Stimulated activated CD4-positive, alpha-beta T cell treated with anti-CD3 and anti-CD28 coated beads, Interleukin-2, amount 100 ng/mL, for 4 hours (primary cell): ENCODE measurements around the gene PPP1R12C.
"Not testable (repeated sequence)": the region's sequence is repeated elsewhere in the genome, so short reads cannot be mapped to it uniquely, and the experiment has no call there.

ENCODE experiments used
- DNase-seq: peaks from one replicate; pipeline ENCODE4 v3.0.0-alpha.2; 2020; ENCODE audit warnings: low read depth

The PPP1R12C gene

GRCh38 chr19:55111238-55111831 lies 6.1 kb downstream of the PPP1R12C start:
- DNase-seq: no peak

DNA sequence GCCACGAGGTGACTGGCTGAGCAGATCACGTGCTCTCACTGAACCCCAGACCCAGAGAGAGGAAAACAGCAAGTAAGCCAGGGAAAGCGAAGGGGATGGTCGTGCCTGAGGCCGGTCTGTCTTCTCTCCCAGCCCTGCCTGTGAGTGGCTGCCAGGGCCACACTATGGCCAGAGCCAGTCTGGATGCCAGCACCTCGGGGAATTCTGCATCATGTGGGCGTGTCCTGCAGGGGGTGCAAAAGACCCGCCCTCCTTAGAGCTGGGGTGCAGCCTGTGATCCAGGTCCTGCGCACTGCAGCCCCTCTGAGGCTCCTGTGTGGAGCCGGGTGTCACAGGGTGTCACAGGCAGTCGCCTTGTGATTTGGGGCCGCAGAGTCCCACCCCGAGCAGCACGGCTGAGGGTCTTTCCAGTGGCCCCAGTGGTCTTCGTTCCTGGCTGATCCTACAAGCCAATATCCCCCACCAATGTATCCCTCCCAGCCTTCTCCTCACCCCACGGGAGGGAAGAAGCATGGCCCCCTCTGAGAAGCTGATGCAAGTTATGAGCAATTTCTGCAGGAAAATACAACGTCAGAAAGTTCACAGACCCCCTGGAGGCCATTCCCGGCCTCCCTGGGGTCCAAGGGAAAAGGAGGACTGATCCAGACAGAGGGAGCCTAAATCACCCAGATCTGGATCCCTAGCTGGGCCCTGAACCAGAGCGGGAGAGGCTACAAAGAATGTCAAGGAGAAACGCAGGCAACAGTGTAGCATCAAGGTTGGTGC lies 7.7 kb downstream of the PPP1R12C start:
- DNase-seq: no peak

GRCh38 chr19:55107252-55107651 lies 10.2 kb downstream of the PPP1R12C start:
- DNase-seq: not testable (repeated sequence)

DNA sequence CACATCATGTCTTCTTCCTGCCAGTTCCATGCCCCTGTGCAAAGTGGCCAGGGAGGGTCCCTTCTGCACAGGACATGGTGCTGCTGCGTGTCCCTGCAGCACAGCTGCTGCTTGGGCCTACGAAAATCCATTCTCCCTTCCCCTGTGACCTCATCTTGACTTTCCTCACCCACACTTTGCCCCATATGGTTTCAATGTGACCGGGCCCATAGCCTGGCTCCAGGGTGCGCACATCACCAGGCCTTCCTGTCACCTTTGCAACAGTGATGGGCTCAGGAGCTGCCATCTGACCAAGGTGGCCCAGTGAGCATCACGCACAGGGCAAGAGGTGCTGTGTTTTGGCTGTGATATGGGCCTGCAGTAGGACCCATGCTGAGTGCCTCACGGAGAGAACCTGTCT lies 10.8 kb downstream of the PPP1R12C start:
- no peak for DNase-seq

GRCh38 chr19:55105237-55105636 lies 12.2 kb downstream of the PPP1R12C start:
- no peak for DNase-seq

DNA sequence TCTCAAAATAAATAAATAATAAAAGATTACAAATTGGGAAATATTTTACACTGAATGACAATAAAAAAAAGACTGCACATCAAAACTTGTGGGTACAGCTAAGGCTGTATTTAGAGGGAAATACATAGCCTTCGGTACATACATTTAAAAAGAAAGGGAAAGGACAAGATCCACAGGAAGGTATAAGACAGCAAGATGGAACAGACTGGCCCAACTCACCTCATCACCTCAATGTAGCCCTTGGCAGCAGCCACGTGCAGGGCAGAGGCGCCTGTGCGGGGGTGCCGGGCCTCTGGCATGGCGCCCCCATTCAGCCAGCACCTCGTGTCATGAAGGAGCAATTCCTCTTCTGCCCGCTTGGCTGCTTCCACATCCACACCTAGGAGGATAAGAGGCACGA lies 14.2 kb downstream of the PPP1R12C start:
- DNase-seq: no peak

- DNase-seq: no peak
Observed at GRCh38 chr19:55101261-55101660, 16.2 kb downstream of the PPP1R12C start.

DNA sequence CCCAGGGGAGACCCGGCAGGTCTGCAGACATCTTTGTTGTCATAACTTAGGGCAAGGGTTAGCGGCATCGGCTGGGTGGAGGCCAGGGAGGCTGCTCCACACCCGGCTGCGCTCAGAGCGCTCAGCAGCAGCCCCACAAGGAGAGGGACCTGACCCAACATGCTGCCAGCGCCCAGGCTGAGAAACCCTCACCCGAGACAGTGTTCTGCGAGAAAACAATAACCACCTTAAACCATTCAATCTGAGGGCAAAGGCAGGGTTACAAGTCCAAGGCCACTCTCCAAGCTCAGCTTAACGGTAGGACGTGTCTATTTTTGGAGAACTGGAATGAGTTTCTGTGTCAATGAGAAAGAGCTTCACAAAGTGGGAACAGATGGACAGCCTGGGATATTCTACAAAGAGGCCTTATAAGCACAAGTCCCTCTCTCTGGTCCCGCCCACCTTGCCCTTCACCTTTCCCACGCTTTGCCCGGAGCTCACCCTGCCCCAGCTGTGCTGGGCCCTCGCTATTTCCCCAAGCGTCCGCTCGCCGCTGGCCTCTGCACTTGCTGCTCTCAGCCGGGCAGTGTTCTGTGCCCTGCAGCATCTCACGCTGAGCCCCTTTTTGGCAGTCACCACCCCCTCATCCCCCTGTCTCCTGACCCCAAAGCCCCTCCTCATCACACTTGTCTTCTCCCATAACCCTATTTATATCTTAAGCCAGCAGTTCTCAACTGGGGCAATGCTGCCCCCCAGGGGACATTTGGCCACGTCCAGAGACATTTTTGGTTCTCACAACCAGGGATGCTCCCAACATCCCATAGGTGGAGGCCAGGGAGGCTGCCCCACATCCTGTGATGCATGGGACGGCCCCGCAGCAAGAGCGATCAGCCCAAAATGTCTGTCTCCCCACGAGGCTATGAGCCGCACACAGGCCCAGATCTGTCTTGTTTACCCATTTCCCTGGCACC lies 17.6 kb downstream of the PPP1R12C start:
- DNase-seq: no peak

- DNase-seq: no peak
Observed at GRCh38 chr19:55098716-55099556, 18.5 kb downstream of the PPP1R12C start.

- no peak for DNase-seq
Observed at GRCh38 chr19:55097864-55098715, 19.3 kb downstream of the PPP1R12C start.

GRCh38 chr19:55096061-55096701 lies 21.3 kb downstream of the PPP1R12C start:
- no peak for DNase-seq

- no peak for DNase-seq
Observed at GRCh38 chr19:55095260-55096060, 22.0 kb downstream of the PPP1R12C start.

- DNase-seq: no peak
Observed at GRCh38 chr19:55094456-55095259, 22.8 kb downstream of the PPP1R12C start.

DNA sequence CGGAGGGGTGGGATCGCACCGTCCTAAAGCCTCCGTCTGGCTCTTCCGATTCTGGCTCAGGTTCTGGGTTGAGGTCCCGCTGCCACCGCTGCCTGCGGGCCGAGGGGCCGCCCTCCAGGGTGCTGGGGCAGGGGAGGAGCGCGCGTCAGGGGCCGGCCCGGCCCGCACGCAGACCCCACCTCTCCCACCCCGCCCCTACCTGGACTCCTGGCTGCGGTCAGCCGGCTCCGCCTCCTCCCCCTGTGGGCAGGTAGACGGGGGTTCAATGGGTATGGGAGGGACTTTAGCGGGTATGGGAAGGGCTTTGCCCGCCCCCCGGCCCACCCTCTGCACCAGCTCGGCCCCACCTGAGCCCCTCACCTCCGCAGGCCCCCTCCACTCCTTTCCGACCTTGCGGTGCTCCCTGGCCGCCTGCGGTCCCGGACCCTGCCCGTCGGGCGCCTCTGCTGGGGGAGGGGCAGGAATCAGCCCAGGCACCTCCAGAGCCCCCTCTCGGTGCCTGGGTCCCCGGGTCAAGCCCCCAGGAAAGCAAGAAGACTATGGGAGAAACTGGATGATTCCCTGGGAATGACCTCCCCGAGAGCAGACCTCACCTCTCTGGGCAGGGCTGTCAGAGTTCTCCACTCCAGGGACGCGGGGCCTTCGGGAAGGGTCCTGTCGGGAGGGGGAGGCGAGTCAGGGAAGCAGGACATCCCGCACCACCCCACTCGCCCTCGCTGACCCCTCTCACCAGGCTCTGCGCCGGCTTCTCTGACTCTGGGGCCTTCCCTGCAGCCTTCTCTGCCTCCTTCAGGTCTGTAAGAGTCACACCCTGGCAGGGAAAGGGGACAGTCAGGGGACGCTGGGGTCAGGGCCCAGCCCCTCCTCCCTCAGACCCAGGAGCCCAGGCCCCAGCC lies 24.8 kb downstream of the PPP1R12C start:
- no peak for DNase-seq

DNA sequence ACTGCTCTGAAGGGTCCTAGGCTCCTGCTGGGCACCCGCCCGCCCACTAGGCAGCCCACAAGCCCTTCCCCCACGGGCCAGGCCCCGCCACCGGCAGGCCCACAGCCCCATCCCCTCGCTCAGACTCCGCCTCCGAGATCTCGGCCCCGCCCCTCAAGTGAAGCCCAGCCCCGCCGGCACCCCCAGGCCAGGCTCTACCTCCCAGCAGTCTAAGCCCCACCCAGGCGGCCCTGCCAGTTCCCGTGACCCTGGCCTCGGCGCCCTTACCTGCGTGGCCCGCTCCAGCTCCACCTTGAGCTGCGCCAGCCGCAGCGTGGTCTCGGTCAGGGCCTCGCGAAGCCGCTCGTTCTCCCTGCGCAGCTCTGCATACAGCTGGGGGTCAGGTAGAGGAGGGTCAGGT lies 25.5 kb downstream of the PPP1R12C start:
- DNase-seq: no peak

DNA sequence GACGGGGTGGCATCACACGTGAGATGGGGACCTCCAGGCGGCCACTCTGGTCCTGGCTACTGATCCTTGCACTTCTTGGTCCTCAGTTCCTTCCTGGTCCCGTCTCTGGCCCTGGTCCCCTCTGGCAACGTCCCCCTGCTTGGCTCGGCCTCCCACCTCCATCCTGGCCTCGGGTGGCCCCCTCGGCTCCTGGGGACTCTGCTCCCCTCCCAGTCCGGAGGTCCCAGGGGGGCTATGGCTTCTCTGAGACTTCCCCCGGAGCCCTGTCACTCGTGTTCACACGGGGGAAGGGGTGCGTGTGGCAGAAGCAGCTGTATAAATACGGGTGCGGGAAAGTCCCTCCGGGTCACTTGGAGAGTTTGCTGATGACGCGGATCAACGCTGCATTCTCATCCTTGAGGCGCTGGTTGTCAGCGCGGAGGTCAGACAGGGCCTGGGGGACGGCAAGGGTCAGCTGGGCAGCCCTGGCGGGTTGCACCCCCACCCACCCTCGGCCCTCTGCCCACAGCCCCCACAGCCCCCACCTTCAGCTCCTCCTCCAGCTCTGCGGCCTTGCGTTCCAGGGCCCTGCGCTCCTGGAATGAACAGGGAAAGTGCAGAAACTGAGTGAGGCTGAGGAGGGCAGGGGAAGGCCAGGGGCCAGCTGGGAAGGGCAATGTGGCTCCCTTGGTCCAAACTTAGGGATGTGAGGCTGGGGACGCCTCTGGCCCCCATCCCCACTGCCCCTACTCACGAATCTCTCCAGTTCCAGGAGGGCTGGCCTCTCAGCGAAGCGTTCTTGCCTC lies 26.1 kb downstream of the PPP1R12C start:
- DNase-seq: no peak

GRCh38 chr19:55090564-55090963 lies 26.9 kb downstream of the PPP1R12C start:
- no peak for DNase-seq
